ENCODE results near the gene STX11.

GRCh38 chr6:144171406-144171805 is 21.1 kb downstream of the STX11 start:
- TF ChIP-seq POLR2AphosphoS5 (IDR thresholded peaks at IDR 0.05; ENCODE audit: low read depth, low read length) (no peak), CTCF (IDR thresholded peaks at IDR 0.05 in 2 of 3, conservative IDR thresholded peaks at IDR 0.05 in 1 of 3; ENCODE audit: borderline replicate concordance in 1 of 3, insufficient read depth in 1 of 3, low read depth in 2 of 3, low read length in 2 of 3) (no peak), EZH2 (IDR thresholded peaks at IDR 0.05) (no peak), REST (IDR thresholded peaks at IDR 0.05; ENCODE audit: low read depth) (no peak), RAD21 (IDR thresholded peaks at IDR 0.05; ENCODE audit: low read depth) (no peak), SP1 (IDR thresholded peaks at IDR 0.05; ENCODE audit: low read depth) (no peak), POLR2A (IDR thresholded peaks at IDR 0.05; ENCODE audit: borderline replicate concordance, extremely low read depth, insufficient read depth, insufficient read length) (no peak), ZNF274 (IDR thresholded peaks at IDR 0.05; ENCODE audit: low read depth, low read length) (no peak), CEBPB (IDR thresholded peaks at IDR 0.05; ENCODE audit: low read depth) (no peak)
